Vagina (tissue), 2 donors: Measurements from ENCODE around the gene MEGF6. TPM values are rescaled to one million over a fixed set of nuclear protein-coding genes. Genes with fewer than 3 reads are reported as not detected.
"Not testable (repeated sequence)": the region's sequence is repeated elsewhere in the genome, so short reads cannot be mapped to it uniquely, and the experiment has no call there.

Source experiments
- DNase-seq, 2 donors: peaks; one replicate each; pipeline ENCODE4 v3.0.0-alpha.2; 2017; ENCODE audit errors: extremely low spot score in 2 of 2
- H3K27ac ChIP-seq: fragments of 200-600 bp; sonication (generic); one replicate; pipeline ENCODE4 v1.5.1; 2019
- H3K27me3 ChIP-seq: fragments of 200-600 bp; sonication (generic); one replicate; pipeline ENCODE4 v1.5.1; 2019
- H3K36me3 ChIP-seq, 2 donors: fragments of 200-600 bp; sonication (generic); one replicate each; pipeline ENCODE4 v1.5.1; 2017 to 2019
- H3K4me1 ChIP-seq: fragments of 200-600 bp; sonication (generic); one replicate; pipeline ENCODE4 v1.5.1; 2019
- H3K4me3 ChIP-seq, 2 donors: fragments of 200-600 bp; sonication (generic); 1 replicate in 1 of 2; 2 replicates in 1 of 2; pipeline ENCODE4 v1.5.1; 2016 to 2019
- H3K9me3 ChIP-seq: fragments of 200-600 bp; sonication (generic); one replicate; pipeline ENCODE4 v1.5.1; 2019
- CTCF ChIP-seq, 3 experiments: fragments of 450-650 bp in 2 of 3; fragments of 200-600 bp in 1 of 3; sonication (generic) in 1 of 3; IDR thresholded peaks; one replicate each; pipeline ENCODE4 v1.5.1; 2017 to 2019; ENCODE audit warnings: antibody characterized with exemption in 3 of 3, mild to moderate bottlenecking in 2 of 3, moderate library complexity in 2 of 3
- POLR2A ChIP-seq, 2 donors: fragments of 450-650 bp; IDR thresholded peaks; one replicate each; pipeline ENCODE4 v1.6.1; 2017; ENCODE audit warnings: antibody characterized with exemption in 2 of 2, mild to moderate bottlenecking in 2 of 2, moderate library complexity in 2 of 2
- POLR2AphosphoS5 ChIP-seq, 2 donors: sonication (generic); formaldehyde crosslinking; IDR thresholded peaks; one replicate each; pipeline ENCODE4 v1.9.0; 2017; ENCODE audit warnings: antibody characterized with exemption in 2 of 2, mild to moderate bottlenecking in 2 of 2, low read depth in 1 of 2; ENCODE audit not compliant: insufficient read depth in 1 of 2
- intact Hi-C: fragments of 100-400 bp; cut with DNase I; formaldehyde crosslinking; loops from one replicate; pipeline ENCODE4 v1.15.1; 2023
- total RNA-seq: library from RNA; depleted of rRNA; stranded (reverse); fragments of >200 nt; gene quantifications from one replicate; pipeline ENCODE4 v1.2.3, GENCODE V29; 2016

MEGF6 gene
- total RNA-seq, 1 donor from 2014 or later = 37.6 TPM

DNA sequence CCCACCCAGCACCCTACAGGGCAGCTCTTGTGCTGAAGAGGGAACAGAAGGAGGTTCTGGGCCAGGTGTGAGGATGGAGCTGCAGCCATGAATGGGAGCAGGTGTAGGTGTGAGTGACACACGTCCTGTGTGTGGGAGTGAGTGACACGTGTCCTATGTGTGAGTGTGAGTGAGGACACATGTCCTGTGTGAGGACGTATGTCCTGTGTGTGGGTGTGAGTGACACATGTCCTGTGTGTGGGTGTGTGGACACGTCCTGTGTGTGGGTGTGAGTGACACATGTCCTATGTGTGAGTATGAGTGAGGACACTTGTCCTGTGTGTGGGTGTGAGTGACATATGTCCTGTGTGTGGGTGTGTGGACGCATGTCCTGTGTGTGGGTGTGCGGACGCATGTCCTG is 26.4 kb downstream of the MEGF6 start:
- no peak for DNase-seq
- no peaks in the 10 kb centered on the region for H3K36me3 ChIP-seq
- no peak for TF ChIP-seq POLR2A (IDR thresholded peaks at IDR 0.05)
- TF ChIP-seq CTCF (IDR thresholded peaks at IDR 0.05) = no peak
- TF ChIP-seq POLR2AphosphoS5 (IDR thresholded peaks at IDR 0.05; ENCODE audit: insufficient read depth in 1 of 2, low read depth in 1 of 2) = no peak
- no peaks in the 10 kb centered on the region for H3K4me1 ChIP-seq
- intact Hi-C loops = no loop called here
- H3K4me3 ChIP-seq = no peak overlapping the region
- no peaks in the 10 kb centered on the region for H3K9me3 ChIP-seq
- H3K27ac ChIP-seq = no peak overlapping the region
- H3K27me3 ChIP-seq = no peaks in the 10 kb centered on the region

DNA sequence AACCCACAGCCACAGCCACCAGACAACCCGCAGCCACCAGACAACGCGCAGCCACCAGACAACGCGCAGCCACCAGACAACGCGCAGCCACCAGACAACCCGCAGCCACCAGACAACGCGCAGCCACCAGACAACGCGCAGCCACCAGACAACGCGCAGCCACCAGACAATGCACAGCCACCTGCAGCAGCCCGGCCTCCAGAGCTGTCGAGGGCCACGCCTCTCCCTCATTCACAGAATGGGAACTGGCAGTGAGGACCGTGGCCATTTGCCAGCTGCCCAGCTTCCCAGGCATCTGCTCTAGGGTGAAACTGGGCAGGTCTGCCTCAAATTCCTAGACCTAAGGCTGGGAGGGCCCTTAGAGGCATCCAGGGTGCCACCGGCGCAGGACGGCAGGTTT is 27.6 kb downstream of the MEGF6 start:
- H3K36me3 ChIP-seq, intact Hi-C loops, H3K4me3 ChIP-seq, H3K9me3 ChIP-seq, H3K27ac ChIP-seq, DNase-seq, H3K27me3 ChIP-seq, H3K4me1 ChIP-seq: not testable (repeated sequence)

- Histone ChIP-seq H3K4me1 (no peaks in the 10 kb centered on the region), H3K27me3 (no peaks in the 10 kb centered on the region), H3K9me3 (no peaks in the 10 kb centered on the region), H3K36me3 (no peaks in the 10 kb centered on the region), H3K4me3 (no peak overlapping the region), H3K27ac (no peak overlapping the region)
- no peak for DNase-seq
- intact Hi-C loops = no loop called here
- no peak for TF ChIP-seq CTCF (IDR thresholded peaks at IDR 0.05)
- TF ChIP-seq POLR2A (IDR thresholded peaks at IDR 0.05) = no peak
- TF ChIP-seq POLR2AphosphoS5 (IDR thresholded peaks at IDR 0.05; ENCODE audit: insufficient read depth in 1 of 2, low read depth in 1 of 2) = no peak
Observed at GRCh38 chr1:3581296-3582036, 29.8 kb downstream of the MEGF6 start.

- Histone ChIP-seq H3K27me3 (no peaks in the 10 kb centered on the region), H3K4me1 (no peaks in the 10 kb centered on the region), H3K27ac (no peak overlapping the region), H3K4me3 (no peak overlapping the region), H3K36me3 (no peaks in the 10 kb centered on the region), H3K9me3 (no peaks in the 10 kb centered on the region)
- intact Hi-C loops = no loop called here
- no peak for TF ChIP-seq CTCF (IDR thresholded peaks at IDR 0.05)
- no peak for TF ChIP-seq POLR2A (IDR thresholded peaks at IDR 0.05)
- no peak for TF ChIP-seq POLR2AphosphoS5 (IDR thresholded peaks at IDR 0.05; ENCODE audit: insufficient read depth in 1 of 2, low read depth in 1 of 2)
- DNase-seq = no peak
Observed at GRCh38 chr1:3580231-3580630, 31.1 kb downstream of the MEGF6 start.

- Histone ChIP-seq H3K4me3 (no peak overlapping the region), H3K27me3 (no peaks in the 10 kb centered on the region), H3K36me3 (no peaks in the 10 kb centered on the region), H3K9me3 (no peaks in the 10 kb centered on the region), H3K4me1 (no peaks in the 10 kb centered on the region), H3K27ac (no peak overlapping the region)
- intact Hi-C loops = no loop called here
- no peak for DNase-seq
- TF ChIP-seq CTCF (IDR thresholded peaks at IDR 0.05) (no peak), POLR2A (IDR thresholded peaks at IDR 0.05) (no peak), POLR2AphosphoS5 (IDR thresholded peaks at IDR 0.05; ENCODE audit: insufficient read depth in 1 of 2, low read depth in 1 of 2) (no peak)
Observed at GRCh38 chr1:3579626-3580025, 31.7 kb downstream of the MEGF6 start.
